Measurements from ENCODE around the gene ALB.

DNA sequence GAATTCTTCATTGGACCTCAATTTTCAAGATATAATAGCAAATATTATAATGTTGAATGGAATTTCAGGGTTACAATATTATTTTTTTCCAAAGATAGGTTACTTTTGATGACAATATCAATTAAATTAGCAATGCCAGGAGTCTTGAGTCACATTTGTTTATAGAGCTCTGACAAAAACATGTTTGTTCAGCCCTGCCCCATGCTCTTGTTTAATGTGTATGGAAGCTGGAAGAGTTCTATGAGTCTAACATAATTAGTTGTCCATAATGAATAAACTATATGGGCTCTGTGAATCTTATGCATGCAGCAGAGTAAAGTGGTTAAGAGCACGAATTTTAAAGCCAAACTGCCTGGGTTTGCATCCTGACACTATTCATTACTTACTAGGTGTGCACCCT is 22.9 kb upstream of the ALB start:
- TF ChIP-seq, protein P1, sequence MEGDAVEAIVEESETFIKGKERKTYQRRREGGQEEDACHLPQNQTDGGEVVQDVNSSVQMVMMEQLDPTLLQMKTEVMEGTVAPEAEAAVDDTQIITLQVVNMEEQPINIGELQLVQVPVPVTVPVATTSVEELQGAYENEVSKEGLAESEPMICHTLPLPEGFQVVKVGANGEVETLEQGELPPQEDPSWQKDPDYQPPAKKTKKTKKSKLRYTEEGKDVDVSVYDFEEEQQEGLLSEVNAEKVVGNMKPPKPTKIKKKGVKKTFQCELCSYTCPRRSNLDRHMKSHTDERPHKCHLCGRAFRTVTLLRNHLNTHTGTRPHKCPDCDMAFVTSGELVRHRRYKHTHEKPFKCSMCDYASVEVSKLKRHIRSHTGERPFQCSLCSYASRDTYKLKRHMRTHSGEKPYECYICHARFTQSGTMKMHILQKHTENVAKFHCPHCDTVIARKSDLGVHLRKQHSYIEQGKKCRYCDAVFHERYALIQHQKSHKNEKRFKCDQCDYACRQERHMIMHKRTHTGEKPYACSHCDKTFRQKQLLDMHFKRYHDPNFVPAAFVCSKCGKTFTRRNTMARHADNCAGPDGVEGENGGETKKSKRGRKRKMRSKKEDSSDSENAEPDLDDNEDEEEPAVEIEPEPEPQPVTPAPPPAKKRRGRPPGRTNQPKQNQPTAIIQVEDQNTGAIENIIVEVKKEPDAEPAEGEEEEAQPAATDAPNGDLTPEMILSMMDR (IDR thresholded peaks at IDR 0.05; ENCODE audit: low read depth, low read length), result no peak
- TF ChIP-seq EZH2phosphoT487 (IDR thresholded peaks at IDR 0.05; ENCODE audit: low read depth), result no peak
